ENCODE data around the gene YARS1.

DNA sequence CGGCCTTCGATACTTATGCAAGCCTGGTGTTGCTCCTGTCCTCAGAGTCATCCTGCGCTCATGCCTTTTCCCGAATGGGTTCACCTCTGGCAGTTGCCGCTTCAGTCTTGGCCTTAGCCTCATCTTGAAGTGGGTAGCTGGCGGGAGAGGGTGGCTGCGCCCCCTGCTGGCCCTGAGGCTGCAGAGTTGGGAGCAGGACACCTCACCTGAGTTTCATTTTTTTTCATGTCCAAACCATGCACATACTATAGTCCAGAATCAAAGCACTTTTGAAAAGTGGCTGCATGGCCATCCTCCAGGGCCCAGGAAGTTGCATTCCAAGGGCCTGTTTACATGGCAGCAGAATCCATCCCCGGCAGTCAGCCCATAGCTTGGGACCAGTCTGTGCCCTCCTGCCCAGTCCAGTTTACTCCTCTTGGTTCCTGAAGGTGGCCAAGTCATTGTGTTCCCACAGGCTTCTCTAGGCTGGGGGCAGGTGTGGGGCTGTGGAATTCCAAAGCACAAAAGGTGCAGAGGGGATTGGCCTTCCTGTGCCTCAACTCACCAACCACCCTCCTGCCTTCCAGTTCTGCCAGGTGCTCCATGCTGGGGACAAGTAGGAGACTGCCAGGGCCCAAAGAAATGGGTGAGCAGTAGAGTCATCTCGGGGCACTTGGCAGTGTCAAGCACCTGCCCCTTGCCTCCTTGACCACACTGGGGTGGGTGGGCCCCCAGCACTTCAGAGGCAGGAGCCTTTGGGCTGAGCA, 44.0 kb downstream of the YARS1 start:
- TF ChIP-seq POLR2AphosphoS5 (IDR thresholded peaks at IDR 0.05; ENCODE audit: borderline replicate concordance, low read depth, low read length) (peak; percentile 48; the same call in 1 of the 2 replicates), EZH2 (IDR thresholded peaks at IDR 0.05) (no peak)

Data from SK-N-MC (cell line).